T-helper 1 cell (primary cell): ENCODE results near the gene CAND2.
A peak's percentile ranks its signal among the peaks of the same experiment; 100 is the strongest.

Experiments
- DNase-seq, 5 donors: peaks; one replicate each; pipeline ENCODE4 v3.0.0-alpha.2; 2012 to 2020

The CAND2 gene

GRCh38 chr3:12807601-12808359, 11.3 kb downstream of the CAND2 start:
- no peak for DNase-seq

GRCh38 chr3:12808587-12808986, 12.1 kb downstream of the CAND2 start:
- DNase-seq = no peak

- DNase-seq = no peak
Observed at GRCh38 chr3:12809001-12809400, 12.5 kb downstream of the CAND2 start.

- no peak for DNase-seq
Observed at GRCh38 chr3:12809435-12809834, 13.0 kb downstream of the CAND2 start.

- peak; percentile 87 to 94 (median 93) for DNase-seq
Observed at GRCh38 chr3:12810013-12810780, 13.7 kb downstream of the CAND2 start.

- no peak for DNase-seq
Observed at GRCh38 chr3:12810961-12811360, 14.5 kb downstream of the CAND2 start.

- no peak for DNase-seq
Observed at GRCh38 chr3:12812812-12813211, 16.3 kb downstream of the CAND2 start.

GRCh38 chr3:12813967-12814366, 17.5 kb downstream of the CAND2 start:
- no peak for DNase-seq

GRCh38 chr3:12815078-12815477, 18.6 kb downstream of the CAND2 start:
- no peak for DNase-seq

- DNase-seq = no peak
Observed at GRCh38 chr3:12815719-12816118, 19.2 kb downstream of the CAND2 start.

- no peak for DNase-seq
Observed at GRCh38 chr3:12816521-12817342, 20.3 kb downstream of the CAND2 start.

- no peak for DNase-seq
Observed at GRCh38 chr3:12817343-12817710, 20.8 kb downstream of the CAND2 start.

GRCh38 chr3:12818273-12818672, 21.8 kb downstream of the CAND2 start:
- DNase-seq = no peak

- no peak for DNase-seq
Observed at GRCh38 chr3:12818773-12819172, 22.3 kb downstream of the CAND2 start.

- no peak for DNase-seq
Observed at GRCh38 chr3:12822725-12823373, 26.4 kb downstream of the CAND2 start.

- DNase-seq = no peak
Observed at GRCh38 chr3:12824299-12824698, 27.8 kb downstream of the CAND2 start.

GRCh38 chr3:12825156-12825555, 28.7 kb downstream of the CAND2 start:
- no peak for DNase-seq

GRCh38 chr3:12828751-12829150, 32.3 kb downstream of the CAND2 start:
- no peak for DNase-seq

GRCh38 chr3:12829404-12829803, 32.9 kb downstream of the CAND2 start:
- no peak for DNase-seq

GRCh38 chr3:12829886-12830784, 33.7 kb downstream of the CAND2 start:
- DNase-seq = no peak

- DNase-seq = no peak
Observed at GRCh38 chr3:12830785-12831156, 34.3 kb downstream of the CAND2 start.
